ENCODE results near the gene DCAF5. TPM values are rescaled to one million over a fixed set of nuclear protein-coding genes. Genes with fewer than 3 reads are reported as not detected.
A peak's percentile ranks its signal among the peaks of the same experiment; 100 is the strongest.

The DCAF5 gene
- total and polyA plus RNA-seq, 2 of the 13 experiments (the other 11 are each of a cell fraction or from before 2014, with no cell fraction given), result 13.4 to 31.6 TPM

- intact Hi-C loops (cut with micrococcal nuclease; ENCODE audit: unreplicated experiment), result no loop called here
- Histone ChIP-seq H3K79me2 (ENCODE audit: insufficient read depth, low read length) (no peaks in the 10 kb centered on the region), H4K20me1 (ENCODE audit: insufficient read depth, low read length) (no peaks in the 10 kb centered on the region), H3K4me3 (replicated peaks in 1 of 3; ENCODE audit: insufficient read depth in 1 of 3, low read depth in 2 of 3, low read length in 3 of 3) (no peak overlapping the region), H3K4me1 (ENCODE audit: insufficient read depth, low read length) (peaks cover 28% of the 10 kb centered on the region), H3K36me3 (replicated peaks in 1 of 2; ENCODE audit: control insufficient read depth in 1 of 2, insufficient read depth in 2 of 2, low read length in 2 of 2) (no peaks in the 10 kb centered on the region), H3K4me2 (ENCODE audit: low read depth, low read length) (no peak overlapping the region), H3K9ac (ENCODE audit: insufficient read depth, low read depth, low read length) (no peak overlapping the region), H2AFZ (ENCODE audit: low read length) (no peak overlapping the region), H3K27me3 (ENCODE audit: control insufficient read depth in 1 of 2, insufficient read depth in 2 of 2, low read length in 2 of 2) (peaks cover 0 to 32% of the 10 kb centered on the region in 2 experiments; a peak in 3 of 5 replicates), H3K27ac (ENCODE audit: extremely low read length, insufficient read depth, low read length) (no peak overlapping the region), H3K9me3 (ENCODE audit: low read length) (no peaks in the 10 kb centered on the region)
- DNase-seq (ENCODE audit: low spot score), result no peak
- no peak; the same call in 1 of the 3 replicates for ATAC-seq
- in situ Hi-C loops (cut with HindIII; ENCODE audit: extremely low pct_ligation_motif_present, low pct_unique_long_range_greater_than_20kb), result no loop called here
- CTCF ChIA-PET (ENCODE audit: low intra/inter-chr PET ratio, low total read pairs), result no interaction called here
- 33% methylated on average over 7 of the region's 7 CpGs for WGBS (ENCODE audit: low lambda C conversion rate)
- no TSS peak for BruUV-seq (replicated peaks)
- FAIRE-seq, result no peak
- TF ChIP-seq ATF7 (IDR thresholded peaks at IDR 0.05), result peak; percentile 99
- no peak for TF ChIP-seq ATF7 (CRISPR knock-in tag; IDR thresholded peaks at IDR 0.05)
- peak; percentile 98 for TF ChIP-seq CREB1 (IDR thresholded peaks at IDR 0.05)
- no peak for TF ChIP-seq CREB1 (CRISPR knock-in tag; IDR thresholded peaks at IDR 0.05)
- TF ChIP-seq ZNF687 (CRISPR knock-in tag; IDR thresholded peaks at IDR 0.05), result no peak
- no peak for TF ChIP-seq PAF1 (CRISPR knock-in tag; IDR thresholded peaks at IDR 0.05)
- TF ChIP-seq, protein P1, sequence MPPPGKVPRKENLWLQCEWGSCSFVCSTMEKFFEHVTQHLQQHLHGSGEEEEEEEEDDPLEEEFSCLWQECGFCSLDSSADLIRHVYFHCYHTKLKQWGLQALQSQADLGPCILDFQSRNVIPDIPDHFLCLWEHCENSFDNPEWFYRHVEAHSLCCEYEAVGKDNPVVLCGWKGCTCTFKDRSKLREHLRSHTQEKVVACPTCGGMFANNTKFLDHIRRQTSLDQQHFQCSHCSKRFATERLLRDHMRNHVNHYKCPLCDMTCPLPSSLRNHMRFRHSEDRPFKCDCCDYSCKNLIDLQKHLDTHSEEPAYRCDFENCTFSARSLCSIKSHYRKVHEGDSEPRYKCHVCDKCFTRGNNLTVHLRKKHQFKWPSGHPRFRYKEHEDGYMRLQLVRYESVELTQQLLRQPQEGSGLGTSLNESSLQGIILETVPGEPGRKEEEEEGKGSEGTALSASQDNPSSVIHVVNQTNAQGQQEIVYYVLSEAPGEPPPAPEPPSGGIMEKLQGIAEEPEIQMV (CRISPR knock-in tag; IDR thresholded peaks at IDR 0.05; ENCODE audit: low read depth), result no peak
- TF ChIP-seq, protein P2, sequence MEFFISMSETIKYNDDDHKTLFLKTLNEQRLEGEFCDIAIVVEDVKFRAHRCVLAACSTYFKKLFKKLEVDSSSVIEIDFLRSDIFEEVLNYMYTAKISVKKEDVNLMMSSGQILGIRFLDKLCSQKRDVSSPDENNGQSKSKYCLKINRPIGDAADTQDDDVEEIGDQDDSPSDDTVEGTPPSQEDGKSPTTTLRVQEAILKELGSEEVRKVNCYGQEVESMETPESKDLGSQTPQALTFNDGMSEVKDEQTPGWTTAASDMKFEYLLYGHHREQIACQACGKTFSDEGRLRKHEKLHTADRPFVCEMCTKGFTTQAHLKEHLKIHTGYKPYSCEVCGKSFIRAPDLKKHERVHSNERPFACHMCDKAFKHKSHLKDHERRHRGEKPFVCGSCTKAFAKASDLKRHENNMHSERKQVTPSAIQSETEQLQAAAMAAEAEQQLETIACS (CRISPR knock-in tag; IDR thresholded peaks at IDR 0.05), result no peak
- POLR2A ChIA-PET, result no interaction called here
Measured at GRCh38 chr14:69038455-69039287, 114.2 kb downstream of the DCAF5 start.

Data from HepG2 (cell line).